HG03354 (cell line): ENCODE results near the gene RFC3.

Experiments used
- ATAC-seq: cut with Tn5 transposase; IDR thresholded peaks from one replicate; pipeline ENCODE4 v1.9.1; 2021; ENCODE audit warnings: mild to moderate bottlenecking; ENCODE audit not compliant: unreplicated experiment, poor library complexity, severe bottlenecking

RFC3 gene

DNA sequence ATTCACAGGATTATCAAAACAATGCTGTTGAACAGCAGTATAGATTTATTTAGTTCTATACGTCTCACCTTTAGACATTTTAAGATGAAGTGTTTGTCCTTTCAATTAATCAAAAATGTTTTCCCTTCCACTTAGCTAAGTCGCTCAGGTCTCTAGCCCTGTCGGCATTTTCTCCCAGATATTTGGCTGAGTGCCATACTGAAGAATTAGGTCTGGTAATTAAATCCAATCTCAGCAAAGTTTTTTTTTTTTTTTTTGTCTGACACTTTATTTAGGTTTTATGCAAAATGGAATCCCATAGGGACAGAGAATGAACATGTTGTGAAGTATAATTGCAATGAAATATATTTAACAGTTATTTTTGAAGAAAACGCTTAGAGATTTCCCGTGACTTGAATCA, 44.1 kb downstream of the RFC3 start:
- no peak for ATAC-seq

DNA sequence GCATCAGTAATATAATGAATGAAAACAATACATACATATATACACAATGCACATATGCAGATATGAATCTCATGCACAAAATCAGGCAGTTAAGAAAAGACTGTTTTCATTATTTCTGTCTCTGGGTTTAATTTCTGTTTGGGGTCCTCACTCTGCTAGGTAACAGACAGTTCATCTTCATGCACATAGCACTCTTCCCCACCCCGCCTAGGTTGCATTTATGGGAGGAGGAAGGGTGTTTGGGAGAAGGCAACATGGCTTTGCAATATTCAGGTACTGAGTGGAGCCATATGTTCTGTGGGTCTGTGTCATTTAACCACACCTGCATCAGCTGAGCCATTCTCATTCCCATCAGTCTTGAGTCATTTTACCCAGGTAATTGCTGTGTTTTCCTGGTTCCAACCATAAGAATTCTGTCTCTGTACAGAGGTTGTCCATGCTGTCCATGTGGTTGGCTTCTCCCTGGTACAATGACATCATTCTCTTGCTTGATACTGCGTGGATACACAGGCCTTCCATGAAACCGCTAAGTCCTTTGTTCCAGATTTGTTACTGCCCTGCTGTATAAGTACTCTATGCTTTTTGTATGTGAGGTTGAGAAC, 45.3 kb downstream of the RFC3 start:
- no peak for ATAC-seq

DNA sequence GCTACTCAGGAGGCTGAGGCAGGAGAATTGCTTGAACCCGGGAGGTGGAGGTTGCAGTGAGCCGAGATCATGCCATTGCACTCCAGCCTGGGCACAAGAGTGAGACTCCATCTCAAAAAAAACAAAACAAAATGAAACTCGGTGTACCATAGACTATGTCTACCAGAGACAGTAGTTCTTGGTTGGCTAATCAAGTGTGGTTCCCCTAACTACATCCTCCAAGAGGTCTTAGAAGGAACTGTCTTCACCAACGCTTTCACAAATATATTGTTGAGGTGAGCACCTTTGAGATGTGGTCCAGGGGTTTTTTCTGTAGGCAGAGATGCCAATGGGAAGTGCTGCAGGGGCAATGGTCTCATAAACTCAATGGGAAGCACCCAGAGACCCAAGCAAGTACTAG, 48.0 kb downstream of the RFC3 start:
- peak; percentile 93 for ATAC-seq

- ATAC-seq: no peak
Measured at GRCh38 chr13:33867472-33867871, 49.5 kb downstream of the RFC3 start.

DNA sequence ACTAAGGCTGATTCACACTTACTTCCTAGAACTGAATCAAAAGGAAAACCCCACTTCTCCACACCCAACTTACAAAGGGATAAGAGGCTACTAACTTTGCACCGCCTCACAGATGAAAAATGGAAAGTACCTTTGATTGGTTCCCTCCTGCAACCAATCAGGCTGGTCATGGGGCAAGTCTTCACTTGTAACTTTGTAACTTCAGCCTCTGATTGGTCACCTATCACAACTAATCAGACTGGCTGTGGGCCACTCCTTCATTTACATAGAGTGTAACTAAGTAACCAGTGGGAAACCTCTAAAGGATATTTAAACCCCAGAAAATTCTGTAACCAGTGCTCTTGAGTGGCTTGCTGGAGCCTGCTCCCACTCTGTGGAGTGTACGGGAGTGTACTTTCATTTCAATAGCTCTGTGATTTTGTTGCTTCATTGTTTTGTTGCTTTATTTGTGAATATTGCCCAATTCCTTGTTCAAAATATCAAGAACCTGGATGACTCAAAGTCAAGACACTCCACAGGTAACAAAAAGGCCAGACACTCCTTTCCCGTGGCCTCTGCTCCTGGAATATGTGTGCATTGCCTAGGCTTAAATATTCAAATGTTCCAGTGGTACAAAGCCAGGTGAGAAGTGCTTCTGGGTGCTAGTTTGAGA, 50.5 kb downstream of the RFC3 start:
- no peak for ATAC-seq

GRCh38 chr13:33869005-33869404, 51.1 kb downstream of the RFC3 start:
- no peak for ATAC-seq

DNA sequence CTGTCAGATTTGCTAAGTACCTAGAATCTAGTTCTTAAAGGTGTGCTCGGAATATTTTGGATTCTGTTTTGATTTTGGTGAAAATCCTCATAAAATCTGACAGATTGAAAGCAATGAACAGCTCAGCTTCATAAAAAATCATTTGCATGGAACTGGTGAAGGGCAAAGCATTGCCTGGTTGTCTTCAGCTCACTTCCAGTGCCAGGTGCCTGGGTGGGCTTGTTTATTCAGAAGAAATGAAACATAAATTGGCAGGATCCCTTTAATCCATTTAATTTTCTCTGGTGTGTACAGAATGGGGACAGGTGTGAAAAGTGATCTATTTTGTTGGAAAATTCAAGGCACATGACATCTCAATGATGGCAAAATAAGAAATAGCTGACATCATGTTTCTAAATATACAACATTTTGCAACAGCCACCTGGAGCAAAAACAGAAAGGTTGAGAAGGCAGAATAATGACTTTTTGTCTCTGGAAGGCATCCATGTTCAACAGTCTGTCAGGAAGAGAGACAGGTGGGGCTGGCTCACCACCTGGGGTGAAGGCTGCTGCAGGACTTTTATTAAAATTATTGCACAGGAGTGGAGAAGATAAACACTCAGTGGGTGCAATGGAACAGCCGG, 52.2 kb downstream of the RFC3 start:
- ATAC-seq: no peak

- ATAC-seq: no peak
Measured at GRCh38 chr13:33871207-33872004, 53.5 kb downstream of the RFC3 start.

GRCh38 chr13:33872005-33872351, 54.0 kb downstream of the RFC3 start:
- no peak for ATAC-seq

- no peak for ATAC-seq
Measured at GRCh38 chr13:33873251-33873908, 55.4 kb downstream of the RFC3 start.

DNA sequence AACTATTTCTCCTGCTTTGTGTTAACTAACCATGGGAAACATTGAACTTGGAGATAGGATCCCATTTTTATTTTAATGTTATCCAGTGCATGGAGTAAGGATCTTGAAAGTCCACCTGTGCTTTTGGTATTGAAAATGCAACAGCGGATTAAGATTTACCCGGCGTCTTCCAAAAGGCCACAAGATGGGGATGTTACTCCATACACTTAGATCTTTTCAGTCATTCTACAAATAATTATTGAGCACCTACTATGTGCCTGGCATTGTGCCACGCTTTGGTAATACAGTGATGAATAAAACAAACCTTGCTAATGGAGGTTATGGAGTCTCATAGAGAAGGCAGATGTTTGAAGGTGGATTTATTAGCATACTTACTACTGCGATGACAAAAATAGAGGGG, 56.9 kb downstream of the RFC3 start:
- ATAC-seq: no peak

GRCh38 chr13:33875618-33876401, 57.9 kb downstream of the RFC3 start:
- ATAC-seq: no peak

GRCh38 chr13:33876716-33877394, 58.9 kb downstream of the RFC3 start:
- no peak for ATAC-seq

GRCh38 chr13:33879118-33879517, 61.2 kb downstream of the RFC3 start:
- ATAC-seq: no peak

DNA sequence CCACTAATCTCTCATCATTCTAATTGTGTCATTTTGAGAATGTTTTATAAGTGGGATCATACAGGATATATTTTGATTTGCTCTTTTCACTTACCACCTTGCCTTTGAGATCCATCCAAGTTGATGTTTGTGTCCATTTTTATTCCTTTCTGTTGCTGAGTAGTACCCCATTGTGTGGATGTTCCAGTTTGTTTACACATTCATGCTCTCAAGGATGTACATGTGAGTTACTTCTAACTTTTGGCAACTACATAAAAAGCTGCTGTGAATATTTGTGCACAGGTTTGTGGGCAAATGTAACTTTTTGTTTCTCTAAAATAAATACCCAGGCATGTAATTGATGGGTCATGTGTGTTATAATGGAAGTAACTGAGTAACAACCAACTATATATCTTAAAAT, 64.9 kb downstream of the RFC3 start:
- ATAC-seq: no peak

- no peak for ATAC-seq
Measured at GRCh38 chr13:33884531-33885220, 66.7 kb downstream of the RFC3 start.
